GM21423 (cell line): ENCODE measurements around the gene HRH4.
A peak's percentile ranks its signal among the peaks of the same experiment; 100 is the strongest.

ENCODE experiments used
- ATAC-seq: cut with Tn5 transposase; IDR thresholded peaks from one replicate; pipeline ENCODE4 v1.9.1; 2021; ENCODE audit warnings: mild to moderate bottlenecking, moderate library complexity; ENCODE audit not compliant: unreplicated experiment

HRH4 gene

DNA sequence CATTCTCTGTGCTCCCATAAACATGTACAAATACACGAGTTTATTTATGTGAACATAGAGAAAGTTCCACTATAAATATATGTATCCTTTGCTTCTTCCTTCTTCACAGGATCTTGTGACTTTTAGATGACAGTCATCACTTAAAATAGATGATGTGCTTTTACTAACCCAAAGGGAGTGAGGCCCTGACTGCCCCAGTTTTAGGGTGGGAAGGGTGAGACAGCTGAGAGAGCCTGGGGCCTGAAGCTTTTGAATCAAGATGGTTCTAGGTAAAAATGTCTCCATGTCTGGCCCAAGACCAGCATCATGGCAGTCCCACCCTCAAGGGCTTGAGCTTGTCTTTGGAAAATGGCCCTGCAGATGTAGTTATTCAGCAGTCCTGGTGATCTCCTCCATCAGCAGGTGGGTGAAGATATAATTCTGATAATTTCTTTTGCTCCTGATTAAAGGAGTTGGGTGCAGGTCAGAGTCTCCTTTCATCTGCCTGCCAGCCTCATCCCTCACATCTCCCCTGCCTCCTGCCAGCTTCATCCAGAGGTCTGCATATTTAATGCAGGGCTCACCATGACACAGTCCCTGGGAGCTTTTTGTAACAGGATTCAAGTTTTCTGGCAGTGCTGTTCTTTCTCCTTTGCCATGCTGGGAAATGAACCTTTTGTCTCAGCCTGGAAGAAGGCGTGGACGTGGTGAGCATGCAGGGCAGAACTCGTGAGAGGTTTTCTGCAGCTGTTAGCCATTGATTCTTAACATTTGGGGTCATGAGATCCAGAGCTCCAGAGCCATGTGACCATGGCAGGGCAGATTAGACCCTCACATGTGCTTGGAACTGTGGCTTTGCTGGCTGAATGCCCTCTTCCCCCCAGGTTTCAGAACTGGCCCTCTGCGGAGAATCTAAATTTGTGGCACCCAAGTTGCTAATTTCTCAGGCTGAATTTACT is 2.7 kb downstream of the HRH4 start:
- ATAC-seq, result no peak

DNA sequence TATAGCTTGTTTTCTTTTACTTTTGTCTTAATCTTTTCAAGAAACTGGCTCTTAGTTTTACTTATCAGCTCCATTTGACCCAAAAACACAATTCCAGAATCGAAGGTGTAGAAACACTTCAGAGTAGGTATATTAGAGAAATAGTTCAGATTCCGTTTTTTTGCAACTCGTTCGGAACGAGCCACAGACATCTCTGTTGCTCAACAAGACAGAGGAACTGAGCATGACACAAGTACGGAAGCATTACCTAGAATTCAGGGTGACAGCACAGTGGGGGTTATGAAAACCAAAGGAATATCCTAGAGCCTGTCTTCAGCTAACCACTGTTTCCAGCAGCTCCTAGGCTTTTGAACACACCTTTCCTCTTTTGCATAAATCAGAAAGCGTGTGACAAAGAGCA is 5.0 kb downstream of the HRH4 start:
- ATAC-seq, result no peak

DNA sequence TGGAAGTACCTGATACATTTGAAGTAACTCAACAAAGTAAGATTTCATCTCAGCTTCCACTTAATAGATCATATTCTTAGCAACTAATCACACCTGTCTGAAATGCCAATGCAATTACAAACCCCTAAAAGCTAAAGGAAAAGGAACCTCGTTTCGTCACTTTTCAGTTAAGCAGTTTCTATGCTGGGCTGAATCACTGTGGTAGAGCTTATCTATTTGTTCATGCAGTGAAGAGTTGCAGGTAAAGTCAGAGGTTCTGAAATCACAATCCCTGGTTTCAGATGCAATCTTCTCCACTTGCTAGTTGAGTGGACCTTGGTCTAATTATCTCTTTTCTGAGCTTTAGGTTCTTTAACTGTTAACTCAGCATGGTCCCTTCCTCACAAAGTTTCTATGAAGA is 6.3 kb downstream of the HRH4 start:
- ATAC-seq, result no peak

DNA sequence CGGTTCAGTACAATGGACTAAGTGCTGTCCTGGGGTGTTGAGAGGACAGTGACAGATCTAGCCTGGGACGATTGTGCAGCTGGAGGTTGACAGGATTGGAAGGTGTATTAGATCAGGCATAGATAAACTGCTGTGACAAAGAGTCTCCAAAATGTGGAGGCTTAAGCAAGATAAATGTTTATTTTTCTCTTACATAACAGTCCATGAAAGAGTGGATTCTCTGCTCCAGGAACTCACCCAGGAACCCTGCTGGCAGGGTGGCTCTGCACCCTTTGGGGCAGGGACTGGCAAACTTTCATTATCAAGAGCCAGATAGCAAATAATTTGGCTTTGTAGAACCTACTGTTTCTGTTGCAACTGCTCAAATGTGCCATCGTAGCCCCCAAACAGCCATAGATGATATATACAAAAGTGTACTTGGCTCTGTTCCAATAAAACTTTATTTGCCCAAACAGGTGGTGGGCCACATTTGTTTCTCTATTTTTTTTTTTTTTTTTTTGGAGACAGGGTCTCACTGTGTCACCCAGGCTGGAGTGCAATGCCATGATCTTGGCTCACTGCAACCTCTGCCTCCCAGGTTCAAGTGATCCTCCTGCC is 9.7 kb downstream of the HRH4 start:
- ATAC-seq, result no peak

DNA sequence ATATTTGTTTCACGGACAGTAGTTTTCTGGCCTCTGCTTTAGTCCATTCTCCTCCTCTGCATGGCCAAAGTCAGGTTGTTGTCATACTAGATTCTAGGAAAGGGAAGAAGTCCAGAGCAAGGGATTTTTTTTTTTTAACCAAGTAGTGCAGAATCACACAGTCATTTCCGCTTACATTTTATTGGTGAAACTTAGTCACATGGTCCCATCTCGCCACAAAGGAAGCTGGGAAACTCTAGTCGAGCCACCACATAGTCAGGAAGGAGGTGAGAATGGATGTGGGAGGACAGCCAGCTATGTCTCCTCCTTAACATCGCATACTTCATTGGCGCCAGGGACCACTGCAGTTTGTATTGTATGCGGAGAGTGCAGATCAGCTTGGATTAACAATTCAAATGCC is 10.4 kb downstream of the HRH4 start:
- no peak for ATAC-seq

DNA sequence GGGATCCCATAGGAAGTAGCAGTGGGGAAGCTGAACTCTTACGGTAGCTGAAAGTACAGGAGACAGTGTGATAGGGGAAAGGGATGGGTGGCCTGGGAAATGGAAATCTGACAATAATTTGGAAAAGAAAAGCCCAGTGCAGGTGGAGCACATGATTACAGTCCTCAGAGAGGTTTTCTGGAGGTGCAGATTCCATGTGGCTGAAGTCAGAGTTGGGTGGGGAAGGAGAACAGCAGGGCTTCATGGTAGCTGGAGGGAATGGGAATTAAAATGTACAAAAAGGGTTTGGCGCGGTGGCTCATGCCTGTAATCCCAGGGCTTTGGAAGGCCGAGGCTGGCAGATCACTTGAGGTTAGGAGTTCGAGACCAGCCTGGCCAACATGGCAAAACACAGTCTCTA is 12.2 kb downstream of the HRH4 start:
- ATAC-seq, result no peak

DNA sequence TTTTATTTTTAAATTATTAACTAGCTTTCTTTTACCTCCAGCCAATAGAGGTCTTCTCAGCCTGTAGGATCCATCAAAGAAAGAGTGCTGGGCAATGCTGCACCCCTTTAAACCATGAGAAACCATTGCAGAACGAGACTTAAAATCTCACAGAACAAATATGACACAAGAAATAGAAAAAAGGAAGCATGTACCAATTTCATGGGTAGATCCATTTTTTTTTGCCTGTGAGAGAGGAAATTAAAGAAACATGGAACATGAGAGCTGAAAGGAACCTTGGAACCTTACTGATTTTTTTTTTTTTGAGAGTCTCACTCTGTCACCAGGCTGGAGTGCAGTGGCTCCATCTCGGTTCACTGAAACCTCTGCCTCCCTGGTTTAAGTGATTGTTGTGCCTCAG is 14.0 kb downstream of the HRH4 start:
- no peak for ATAC-seq

DNA sequence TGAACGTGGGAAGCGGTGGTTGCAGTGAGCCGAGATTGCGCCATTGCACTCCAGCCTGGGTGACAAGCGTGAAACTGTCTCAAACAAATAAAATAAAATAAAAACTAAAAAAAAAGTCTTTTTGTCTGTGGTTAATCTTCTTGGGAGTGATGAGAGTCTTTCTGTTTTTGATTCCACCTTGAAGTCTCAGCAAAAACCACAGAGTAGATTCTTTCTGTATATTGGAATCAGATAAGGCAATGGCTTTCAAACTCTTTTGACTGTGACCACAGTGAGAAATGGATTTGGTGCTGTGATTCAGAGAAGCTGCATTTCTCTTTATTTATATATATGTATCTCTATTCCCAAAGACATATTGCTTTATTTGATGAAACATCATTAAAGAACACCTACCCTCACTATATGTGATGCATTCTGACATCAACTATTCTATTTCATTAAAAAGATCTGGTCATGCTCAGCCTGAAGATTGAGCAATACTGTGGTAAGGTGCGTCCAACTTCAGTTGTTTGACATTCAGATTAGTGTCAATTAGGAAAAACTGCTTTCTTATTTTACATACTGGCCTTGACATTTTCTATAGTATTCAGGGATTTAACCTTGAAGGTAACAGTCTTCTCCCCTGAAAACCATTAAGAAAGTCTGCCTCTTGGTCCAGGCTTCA is 15.6 kb downstream of the HRH4 start:
- no peak for ATAC-seq

DNA sequence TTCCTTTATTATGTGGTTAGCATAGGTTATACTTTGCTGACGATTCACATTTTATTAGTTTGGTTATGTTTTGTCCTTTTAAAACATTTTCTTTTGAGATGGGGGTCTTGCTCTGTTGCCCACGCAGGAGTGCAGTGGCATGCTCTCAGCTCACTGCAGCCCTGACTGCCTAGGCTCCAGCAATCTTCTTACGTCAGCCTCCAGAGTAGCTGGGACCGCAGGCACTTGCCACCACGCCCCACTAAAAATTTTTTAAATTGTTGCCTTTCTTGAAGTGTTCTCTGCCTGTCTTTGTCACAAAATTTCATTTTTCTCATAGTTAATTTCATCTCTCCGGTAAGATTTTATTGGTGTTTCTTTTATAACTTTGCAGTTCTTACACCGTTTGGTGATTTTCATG is 18.9 kb downstream of the HRH4 start:
- ATAC-seq, result no peak

DNA sequence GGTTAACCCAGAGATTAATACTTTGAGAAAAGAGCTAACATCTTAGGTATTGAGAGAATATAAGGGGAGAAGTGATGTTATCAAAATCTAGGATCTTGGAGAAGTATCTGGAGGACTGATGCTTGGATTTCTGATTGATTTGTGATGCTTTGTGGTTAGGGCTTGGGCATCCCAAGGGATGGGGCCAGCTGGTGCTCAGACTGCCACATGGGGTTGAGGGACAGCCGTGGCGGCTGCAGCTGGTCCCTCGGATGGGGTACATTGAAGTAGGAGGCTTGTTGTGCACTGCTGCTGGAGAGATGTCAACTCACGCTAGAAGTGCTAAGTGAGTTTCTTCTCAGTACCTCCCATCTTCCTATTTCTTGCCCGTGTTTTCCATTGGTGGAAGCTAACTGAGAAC is 22.4 kb downstream of the HRH4 start:
- ATAC-seq, result no peak

DNA sequence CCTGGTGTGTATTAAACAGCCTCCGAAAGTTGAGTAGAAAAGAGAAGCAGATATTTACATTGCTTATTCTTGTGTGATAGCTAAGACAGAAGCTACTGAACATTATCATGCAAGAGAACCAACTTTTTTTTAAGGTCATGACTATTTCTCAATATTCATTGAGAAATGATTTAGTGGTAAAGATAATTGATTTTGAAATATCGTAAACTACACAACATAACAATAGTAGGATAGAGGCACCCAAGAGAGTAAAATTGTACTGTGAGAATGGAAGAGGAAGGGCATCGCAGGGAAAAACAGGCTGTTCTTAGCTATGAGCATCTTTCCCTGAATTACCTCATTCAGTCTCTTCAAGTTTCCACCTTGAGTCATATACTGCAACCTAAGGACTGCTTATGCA is 25.2 kb downstream of the HRH4 start:
- no peak for ATAC-seq

DNA sequence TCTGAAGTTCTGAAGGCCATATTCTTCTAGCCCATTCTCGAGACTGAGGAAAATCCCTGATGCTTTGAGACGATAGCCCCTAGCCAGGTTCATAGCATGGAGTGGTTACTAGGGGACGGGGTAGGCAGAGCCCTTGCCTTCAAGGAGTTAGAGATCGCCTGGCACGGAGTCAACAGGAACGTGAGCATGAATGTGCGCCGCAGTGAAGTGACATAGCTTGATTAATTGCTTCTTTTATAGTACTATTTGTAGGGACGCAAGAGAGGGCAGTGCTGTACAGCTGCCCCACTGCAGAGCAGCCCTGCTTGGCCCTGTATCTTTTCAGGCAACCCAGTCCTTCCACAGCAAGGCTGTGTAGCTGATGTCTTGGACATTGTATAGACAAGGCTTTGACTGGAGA is 26.2 kb downstream of the HRH4 start:
- ATAC-seq, result no peak

DNA sequence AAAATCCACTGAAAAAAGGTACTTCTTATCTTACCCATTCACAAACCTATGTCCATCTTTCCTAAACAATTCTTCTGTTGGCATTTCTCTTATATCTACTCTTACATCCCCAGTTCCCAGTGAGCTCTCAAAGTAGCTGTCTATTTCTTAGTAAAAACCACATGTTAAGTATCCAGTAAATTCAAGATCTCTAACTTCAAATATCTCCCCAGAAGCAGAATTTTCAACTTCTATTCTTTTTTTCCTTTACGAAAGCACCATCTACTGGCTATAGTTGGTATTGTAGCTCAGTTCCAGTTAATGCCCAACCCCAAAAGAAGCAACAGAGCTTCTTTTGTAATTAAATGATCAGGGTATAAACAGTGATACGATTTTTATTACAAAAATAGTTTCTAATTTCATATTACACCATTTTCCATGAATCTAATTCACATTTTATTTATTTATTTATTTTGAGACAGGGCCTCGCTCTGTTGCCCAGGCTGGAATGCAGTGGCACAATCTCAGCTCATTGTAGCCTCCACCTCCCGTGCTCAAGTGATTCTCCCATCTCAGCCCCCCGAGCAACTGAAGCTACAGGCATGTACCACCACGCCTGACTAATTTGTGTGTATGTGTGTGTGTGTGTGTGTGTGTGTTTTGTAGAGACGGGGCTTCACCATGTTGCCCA is 28.5 kb downstream of the HRH4 start:
- ATAC-seq, result no peak

DNA sequence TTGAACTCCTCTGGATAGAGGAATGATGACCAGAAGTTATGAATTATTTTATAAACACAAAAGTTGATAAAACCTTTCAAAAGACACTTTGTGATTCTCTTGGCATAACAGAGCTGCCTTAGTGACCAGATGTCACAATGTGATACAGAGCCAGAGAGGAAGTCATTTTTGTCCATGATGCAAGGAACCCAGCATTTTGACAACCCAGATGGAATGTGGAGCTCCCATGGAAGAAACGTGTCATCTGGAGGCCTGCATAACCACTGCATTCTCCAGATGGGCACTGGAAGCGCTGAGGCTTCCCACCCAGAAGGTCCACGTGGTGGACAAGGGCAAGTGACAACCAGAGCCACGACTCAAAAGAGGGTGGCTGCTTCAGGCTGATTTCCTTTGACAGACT is 30.1 kb downstream of the HRH4 start:
- no peak for ATAC-seq

DNA sequence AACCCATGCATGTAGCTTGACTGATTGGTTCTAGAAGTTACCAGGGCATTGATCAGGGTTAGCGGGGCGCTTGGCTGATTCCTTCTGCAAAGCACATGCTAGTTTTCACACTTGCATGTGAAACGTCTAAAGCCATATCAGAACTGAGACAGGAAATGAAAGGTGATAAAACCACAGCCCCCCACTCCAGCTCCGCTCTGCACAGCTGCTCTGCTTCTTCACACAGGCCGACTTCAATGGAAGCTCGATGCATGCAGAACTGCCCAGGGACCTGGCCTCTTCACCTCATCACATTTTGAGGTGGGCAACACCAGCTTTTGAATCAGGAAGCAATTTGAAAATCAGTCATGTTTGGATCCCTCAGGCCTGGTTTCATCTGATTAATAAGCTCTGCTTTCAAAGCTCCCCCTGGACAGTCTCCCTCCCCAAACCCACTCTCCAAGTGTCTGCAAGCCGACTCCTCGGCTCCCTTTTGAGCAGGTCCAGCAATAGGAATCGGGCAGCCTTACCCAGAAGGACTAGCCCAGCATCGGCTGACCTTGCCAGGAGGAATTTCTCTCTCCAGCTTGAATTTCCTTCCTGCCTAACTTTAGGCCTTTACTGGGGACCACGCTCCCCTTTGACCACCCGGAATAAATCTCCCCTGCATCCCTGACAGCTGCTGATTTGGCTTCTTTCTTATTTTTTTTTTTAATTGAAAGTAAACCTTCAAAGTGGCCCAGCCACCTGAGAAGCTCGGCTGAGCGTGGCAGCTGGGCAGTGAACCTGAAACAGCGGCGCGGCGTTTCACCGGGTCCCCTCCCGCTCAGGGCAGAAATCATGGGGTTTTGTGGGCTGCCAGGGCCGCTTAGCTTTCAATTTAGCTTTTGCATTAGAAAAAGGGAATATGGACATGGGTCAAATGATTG is 31.7 kb downstream of the HRH4 start:
- ATAC-seq, result peak; percentile 78

DNA sequence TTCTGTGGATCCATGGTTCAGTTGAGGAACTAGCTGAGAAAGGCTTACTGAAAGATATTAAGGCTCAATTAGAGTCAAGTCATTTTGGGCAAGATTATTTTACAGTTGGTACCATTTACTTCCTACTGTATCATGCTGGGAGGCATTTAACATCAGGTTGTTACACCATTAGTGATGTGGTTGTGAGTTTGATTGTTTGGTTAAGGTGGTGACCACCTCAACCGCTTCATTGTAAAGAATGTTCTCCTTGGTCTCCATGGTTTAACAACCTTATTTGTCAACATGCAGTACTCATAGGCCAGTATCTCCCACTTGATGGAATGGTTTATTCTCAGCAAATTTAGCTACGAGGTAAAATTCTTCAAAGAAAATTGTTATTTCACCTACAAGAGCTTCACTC is 34.1 kb downstream of the HRH4 start:
- ATAC-seq, result no peak

DNA sequence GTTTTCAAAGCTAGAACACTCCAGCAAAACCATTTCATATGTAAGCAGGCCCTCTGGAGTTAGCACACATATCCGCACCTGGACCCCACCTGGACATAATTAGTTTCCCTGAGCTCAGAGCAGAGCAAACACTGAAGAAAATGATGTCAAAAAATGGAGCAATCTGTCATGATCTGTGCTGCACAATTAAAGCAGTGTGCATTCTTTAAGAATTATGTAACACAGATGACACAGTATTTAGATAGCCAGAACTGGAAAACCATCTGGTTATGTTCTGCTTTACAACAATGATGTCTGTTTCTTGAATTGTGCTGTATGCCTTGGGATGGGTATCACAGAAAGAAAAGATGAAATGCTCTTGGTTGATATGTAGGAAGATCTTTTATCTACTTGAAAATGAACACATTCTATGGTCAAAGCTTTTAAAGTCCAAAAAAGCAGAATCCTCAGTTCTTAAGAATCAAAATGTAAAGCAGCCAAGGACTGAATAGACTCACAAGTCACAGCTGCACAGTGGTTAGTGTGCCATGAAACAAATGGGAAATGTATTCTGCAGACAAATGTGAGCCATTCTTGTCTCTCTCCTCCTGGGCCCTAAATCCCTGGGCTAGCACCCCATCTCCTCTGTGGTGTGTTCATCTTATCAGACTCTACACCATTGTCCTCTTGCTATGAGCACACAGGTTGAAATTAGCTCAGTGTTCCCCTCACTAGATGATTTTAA is 36.8 kb downstream of the HRH4 start:
- no peak for ATAC-seq

DNA sequence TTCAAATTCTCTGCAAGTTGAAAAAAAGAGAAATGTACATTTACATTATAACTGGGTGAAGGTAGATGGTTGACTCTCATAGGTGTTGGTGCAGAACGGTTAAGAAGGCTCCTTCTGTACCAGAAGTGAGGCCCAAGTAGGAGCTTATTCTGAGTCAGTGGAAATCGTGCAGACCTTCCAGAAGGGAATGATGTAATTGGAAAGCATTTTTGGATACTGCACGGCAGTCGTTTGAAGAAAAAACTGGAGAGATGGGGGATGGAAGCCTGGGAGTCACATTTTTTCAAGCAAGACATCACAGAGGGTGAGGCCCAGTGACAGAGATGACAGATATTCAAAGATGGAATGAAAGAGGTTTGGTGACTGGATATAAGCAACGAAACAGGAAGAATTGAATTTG is 39.4 kb downstream of the HRH4 start:
- no peak for ATAC-seq

DNA sequence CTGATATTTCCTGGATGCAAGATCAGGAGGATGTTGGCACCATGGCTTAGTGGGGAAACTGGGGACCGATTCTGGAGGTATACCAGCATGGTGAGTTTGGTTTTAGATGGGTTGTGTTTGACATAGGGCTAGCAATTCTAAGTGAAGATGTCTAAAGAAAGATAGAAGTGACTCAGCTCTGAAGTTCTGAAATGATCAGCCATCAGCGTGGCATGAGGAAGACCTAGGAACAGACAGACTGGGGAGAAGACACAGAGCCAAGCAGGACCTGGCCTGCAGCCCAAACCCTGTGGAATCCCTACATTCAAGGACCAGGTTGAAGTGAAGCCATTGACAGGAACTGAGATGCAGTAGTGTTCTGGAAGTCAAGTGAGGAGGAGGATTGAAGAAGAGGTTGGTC is 39.8 kb downstream of the HRH4 start:
- no peak for ATAC-seq

DNA sequence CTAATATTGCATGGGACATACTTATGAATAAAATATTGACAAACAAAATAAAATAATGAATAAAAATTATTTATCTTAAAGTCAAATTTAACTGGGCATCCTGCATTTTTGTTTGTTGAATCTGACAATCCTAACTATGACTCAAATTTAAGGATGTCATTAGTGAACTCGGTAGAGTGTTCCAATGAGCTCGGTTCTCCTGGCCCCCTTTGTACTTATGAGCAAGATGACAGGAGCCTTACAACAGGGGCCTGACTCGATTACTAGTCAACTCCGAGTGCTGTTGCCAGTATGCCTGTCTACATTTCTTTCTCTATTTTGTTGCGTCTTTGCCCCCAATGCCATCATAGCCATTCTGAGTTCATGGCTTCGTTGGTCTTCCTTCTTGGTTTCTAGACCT is 40.3 kb downstream of the HRH4 start:
- ATAC-seq, result no peak
